GM18907 (cell line): ENCODE data around the gene DIDO1.
"Not testable (repeated sequence)": the region's sequence is repeated elsewhere in the genome, so short reads cannot be mapped to it uniquely, and the experiment has no call there.

Experiments
- ATAC-seq: cut with Tn5 transposase; IDR thresholded peaks from one replicate; pipeline ENCODE4 v1.9.1; 2021; ENCODE audit warnings: mild to moderate bottlenecking, moderate library complexity; ENCODE audit not compliant: unreplicated experiment

DIDO1 gene

GRCh38 chr20:62860924-62861691 lies 65.2 kb downstream of the DIDO1 start:
- peak; percentile 34 for ATAC-seq

GRCh38 chr20:62860391-62860923 lies 65.8 kb downstream of the DIDO1 start:
- ATAC-seq: no peak

GRCh38 chr20:62859721-62860120 lies 66.6 kb downstream of the DIDO1 start:
- ATAC-seq: no peak

- ATAC-seq: no peak
Measured at GRCh38 chr20:62858058-62858830, 68.1 kb downstream of the DIDO1 start.

GRCh38 chr20:62856931-62857619 lies 69.2 kb downstream of the DIDO1 start:
- no peak for ATAC-seq

- no peak for ATAC-seq
Measured at GRCh38 chr20:62855120-62855519, 71.2 kb downstream of the DIDO1 start.

GRCh38 chr20:62854121-62854520 lies 72.2 kb downstream of the DIDO1 start:
- ATAC-seq: no peak

GRCh38 chr20:62853304-62853703 lies 73.0 kb downstream of the DIDO1 start:
- ATAC-seq: not testable (repeated sequence)

GRCh38 chr20:62852841-62853240 lies 73.5 kb downstream of the DIDO1 start:
- ATAC-seq: no peak

GRCh38 chr20:62852196-62852595 lies 74.1 kb downstream of the DIDO1 start:
- no peak for ATAC-seq

- no peak for ATAC-seq
Measured at GRCh38 chr20:62850333-62850974, 75.9 kb downstream of the DIDO1 start.

GRCh38 chr20:62849431-62849830 lies 76.9 kb downstream of the DIDO1 start:
- ATAC-seq: no peak

- ATAC-seq: not testable (repeated sequence)
Measured at GRCh38 chr20:62848917-62849316, 77.4 kb downstream of the DIDO1 start.

GRCh38 chr20:62846166-62846890 lies 80.0 kb downstream of the DIDO1 start:
- ATAC-seq: no peak

- ATAC-seq: no peak
Measured at GRCh38 chr20:62845416-62846160, 80.7 kb downstream of the DIDO1 start.

- no peak for ATAC-seq
Measured at GRCh38 chr20:62844182-62844581, 82.1 kb downstream of the DIDO1 start.

GRCh38 chr20:62843656-62844055 lies 82.6 kb downstream of the DIDO1 start:
- no peak for ATAC-seq

GRCh38 chr20:62841705-62842212 lies 84.5 kb downstream of the DIDO1 start:
- no peak for ATAC-seq
